Liver (tissue), 9 donors: ENCODE measurements around the gene LRGUK. TPM values are rescaled to one million over a fixed set of nuclear protein-coding genes. Genes with fewer than 3 reads are reported as not detected.

ENCODE experiments used
- DNase-seq: peaks from one replicate; pipeline ENCODE4 v3.0.0-alpha.2; 2017; ENCODE audit warnings: low spot score
- H3K27ac ChIP-seq, 2 donors: one replicate each; pipeline ENCODE4 v1.7.0; 2013; ENCODE audit warnings: inconsistent platforms in 2 of 2, low read length in 2 of 2, control low read depth in 1 of 2, low read depth in 1 of 2, mild to moderate bottlenecking in 1 of 2
- H3K27me3 ChIP-seq, 4 donors: one replicate each; pipeline versions ENCODE4 v1.6.1 to v1.7.0; 2013; ENCODE audit warnings: low read length in 3 of 4, inconsistent platforms in 1 of 4, mild to moderate bottlenecking in 1 of 4, moderate library complexity in 1 of 4; ENCODE audit not compliant: control insufficient read depth in 4 of 4, insufficient read depth in 4 of 4
- H3K36me3 ChIP-seq, 4 donors: one replicate each; pipeline versions ENCODE4 v1.6.1 to v1.7.0; 2013; ENCODE audit warnings: low read length in 3 of 4, mild to moderate bottlenecking in 3 of 4, low read depth in 1 of 4, moderate library complexity in 1 of 4; ENCODE audit not compliant: control insufficient read depth in 4 of 4, insufficient read depth in 3 of 4
- H3K4me1 ChIP-seq, 4 donors: one replicate each; pipeline versions ENCODE4 v1.6.1 to v1.7.0; 2013; ENCODE audit warnings: low read length in 3 of 4, mild to moderate bottlenecking in 3 of 4, moderate library complexity in 1 of 4; ENCODE audit not compliant: control insufficient read depth in 4 of 4, insufficient read depth in 4 of 4
- H3K4me3 ChIP-seq, 3 donors: one replicate each; pipeline versions ENCODE4 v1.6.1 to v1.7.0; 2013; ENCODE audit warnings: low read length in 3 of 3, control low read depth in 1 of 3, low read depth in 1 of 3, mild to moderate bottlenecking in 1 of 3
- H3K9ac ChIP-seq, 2 donors: one replicate each; pipeline ENCODE4 v1.7.0; 2013; ENCODE audit warnings: low read length in 2 of 2, mild to moderate bottlenecking in 2 of 2, moderate library complexity in 2 of 2, control low read depth in 1 of 2, low read depth in 1 of 2
- H3K9me3 ChIP-seq, 4 donors: one replicate each; pipeline versions ENCODE4 v1.6.1 to v1.7.0; 2013; ENCODE audit warnings: low read length in 3 of 4; ENCODE audit not compliant: control insufficient read depth in 4 of 4
- EGR1 ChIP-seq, 2 donors: IDR thresholded peaks; 2 replicates each; pipeline ENCODE4 v1.6.1; 2016 to 2018; ENCODE audit warnings: antibody characterized with exemption in 2 of 2, low read depth in 2 of 2
- FOXA1 ChIP-seq: IDR thresholded peaks from 2 replicates; pipeline ENCODE4 v1.6.1; 2016; ENCODE audit warnings: antibody characterized with exemption
- FOXA2 ChIP-seq: IDR thresholded peaks from 2 replicates; pipeline ENCODE4 v1.6.1; 2016; ENCODE audit warnings: antibody characterized with exemption
- GABPA ChIP-seq, 2 donors: IDR thresholded peaks in 1 of 2; conservative IDR thresholded peaks in 1 of 2; 2 replicates each; pipeline ENCODE4 v1.6.1; 2016; ENCODE audit warnings: antibody characterized with exemption in 2 of 2, mild to moderate bottlenecking in 1 of 2, moderate library complexity in 1 of 2
- HNF4A ChIP-seq, 2 donors: conservative IDR thresholded peaks; 2 replicates each; pipeline ENCODE4 v1.6.1; 2016; ENCODE audit warnings: antibody characterized with exemption in 2 of 2, mild to moderate bottlenecking in 2 of 2
- NR2F2 ChIP-seq: IDR thresholded peaks from 2 replicates; pipeline ENCODE4 v1.6.1; 2016; ENCODE audit warnings: antibody characterized with exemption
- RAD21 ChIP-seq, 2 donors: IDR thresholded peaks; 2 replicates each; pipeline ENCODE4 v1.6.1; 2016; ENCODE audit warnings: antibody characterized with exemption in 2 of 2, mild to moderate bottlenecking in 2 of 2
- RXRA ChIP-seq, 2 donors: IDR thresholded peaks; 2 replicates each; pipeline ENCODE4 v1.6.1; 2017 to 2018; ENCODE audit warnings: antibody characterized with exemption in 2 of 2, mild to moderate bottlenecking in 1 of 2
- SP1 ChIP-seq: IDR thresholded peaks from 2 replicates; pipeline ENCODE4 v1.6.1; 2018; ENCODE audit warnings: antibody characterized with exemption, mild to moderate bottlenecking
- TAF1 ChIP-seq: conservative IDR thresholded peaks from 2 replicates; pipeline ENCODE4 v1.6.1; 2016; ENCODE audit warnings: antibody characterized with exemption, mild to moderate bottlenecking
- WGBS: extraction: QIAGEN DNeasy Blood & Tissue Kit; methylation state at CpG from one replicate; pipeline ENCODE4 v1.1.7; 2013; 5-methylcytosine and 5-hydroxymethylcytosine counted together
- polyA plus RNA-seq, 2 donors: library from polyadenylated mRNA; stranded (reverse) in 1 of 2; unstranded in 1 of 2; fragments of 200-250 nt in 1 of 2; fragments of >200 nt in 1 of 2; fragmentation: Nextera tagmentation in 1 of 2; extraction: Ambion mirVana in 1 of 2; gene quantifications; one replicate each; pipeline versions ENCODE4 v1.2.1 to v1.2.3, GENCODE V29; 2013 to 2015
- total RNA-seq, 2 donors: library from RNA; depleted of rRNA; stranded (reverse); fragments of >200 nt; gene quantifications; one replicate each; pipeline ENCODE4 v1.2.3, GENCODE V29; 2014
- TF ChIP-seq, protein P1 (sequence below): fragments of 150-350 bp; IDR thresholded peaks from 2 replicates; pipeline ENCODE4 v1.5.1; 2017; ENCODE audit warnings: improper control_type of control experiment, low read depth, low read length; ENCODE audit not compliant: missing input control
- TF ChIP-seq, protein P2 (sequence below): IDR thresholded peaks from 2 replicates; pipeline ENCODE4 v1.6.1; 2016; ENCODE audit warnings: antibody characterized with exemption
- TF ChIP-seq, protein P3 (sequence below): IDR thresholded peaks from 2 replicates; pipeline ENCODE4 v1.6.1; 2016; ENCODE audit warnings: antibody characterized with exemption
- donor health status: healthy.
- donor health status: healthy.
- donor health status: healthy.
- donor health status: healthy.
- donor health status: healthy.

Gene LRGUK
- total and polyA plus RNA-seq, 4 donors, result 0.03 to 0.50 (median 0.12) TPM

DNA sequence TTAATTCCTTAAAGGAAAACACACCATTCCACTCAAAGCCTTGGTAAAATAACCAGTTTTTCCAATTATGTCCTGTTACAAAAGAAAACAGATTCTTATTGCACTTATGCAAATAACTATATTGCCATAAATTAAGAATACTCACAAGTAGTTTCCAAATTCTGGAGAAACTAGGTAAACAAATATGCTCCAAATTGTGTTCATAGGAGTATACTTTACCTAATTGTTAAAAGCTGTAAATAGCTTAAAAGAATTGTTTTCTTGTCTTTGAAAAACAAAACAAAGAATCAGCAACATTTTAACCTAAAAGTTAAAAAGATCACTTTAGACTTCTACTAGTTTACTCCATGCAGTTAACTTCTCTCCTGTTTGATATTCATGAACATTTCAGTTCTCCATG lies 38.9 kb upstream of the LRGUK start:
- H3K4me1 ChIP-seq, result no peaks in the 10 kb centered on the region
- no peak for TF ChIP-seq FOXA2
- TF ChIP-seq, protein P1, sequence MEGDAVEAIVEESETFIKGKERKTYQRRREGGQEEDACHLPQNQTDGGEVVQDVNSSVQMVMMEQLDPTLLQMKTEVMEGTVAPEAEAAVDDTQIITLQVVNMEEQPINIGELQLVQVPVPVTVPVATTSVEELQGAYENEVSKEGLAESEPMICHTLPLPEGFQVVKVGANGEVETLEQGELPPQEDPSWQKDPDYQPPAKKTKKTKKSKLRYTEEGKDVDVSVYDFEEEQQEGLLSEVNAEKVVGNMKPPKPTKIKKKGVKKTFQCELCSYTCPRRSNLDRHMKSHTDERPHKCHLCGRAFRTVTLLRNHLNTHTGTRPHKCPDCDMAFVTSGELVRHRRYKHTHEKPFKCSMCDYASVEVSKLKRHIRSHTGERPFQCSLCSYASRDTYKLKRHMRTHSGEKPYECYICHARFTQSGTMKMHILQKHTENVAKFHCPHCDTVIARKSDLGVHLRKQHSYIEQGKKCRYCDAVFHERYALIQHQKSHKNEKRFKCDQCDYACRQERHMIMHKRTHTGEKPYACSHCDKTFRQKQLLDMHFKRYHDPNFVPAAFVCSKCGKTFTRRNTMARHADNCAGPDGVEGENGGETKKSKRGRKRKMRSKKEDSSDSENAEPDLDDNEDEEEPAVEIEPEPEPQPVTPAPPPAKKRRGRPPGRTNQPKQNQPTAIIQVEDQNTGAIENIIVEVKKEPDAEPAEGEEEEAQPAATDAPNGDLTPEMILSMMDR, result no peak
- H3K9ac ChIP-seq, result no peak overlapping the region

DNA sequence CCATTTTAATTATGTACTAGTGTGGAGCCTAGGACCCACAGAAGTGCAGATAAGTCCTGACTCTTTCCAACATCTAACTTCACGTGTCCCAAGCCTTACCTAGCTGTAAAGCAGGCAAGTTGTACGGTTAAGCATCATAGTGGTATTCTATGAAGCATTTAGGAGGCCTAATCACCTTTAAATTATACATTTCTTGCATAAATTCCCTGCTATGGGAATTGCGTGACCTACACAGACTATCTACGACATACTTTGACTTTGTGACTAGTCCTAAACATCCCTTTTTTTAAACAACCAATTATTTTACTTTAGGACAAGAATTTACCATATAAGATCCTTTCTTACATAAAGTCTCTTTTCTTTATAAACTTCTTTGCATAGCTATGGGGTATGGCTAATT lies 37.7 kb upstream of the LRGUK start:
- H3K9ac ChIP-seq, result no peak overlapping the region
- peaks cover 0 to 3% (median under 1%) of the 10 kb centered on the region in 4 donors for H3K9me3 ChIP-seq
- H3K27me3 ChIP-seq, result no peaks in the 10 kb centered on the region
- no peak overlapping the region for H3K4me3 ChIP-seq
- H3K27ac ChIP-seq, result no peak overlapping the region
- WGBS, result 80% methylated on average over 4 of the region's 4 CpGs
- TF ChIP-seq RAD21 (IDR thresholded peaks at IDR 0.05) (no peak), SP1 (no peak), RXRA (IDR thresholded peaks at IDR 0.05) (no peak), HNF4A (conservative IDR thresholded peaks at IDR 0.05) (no peak), EGR1 (IDR thresholded peaks at IDR 0.05; ENCODE audit: low read depth in 2 of 2) (no peak), FOXA2 (no peak), TAF1 (no peak), GABPA (IDR thresholded peaks at IDR 0.05 in 1 of 2, conservative IDR thresholded peaks at IDR 0.05 in 1 of 2) (no peak), NR2F2 (no peak)
- TF ChIP-seq, protein P1, result no peak
- TF ChIP-seq, protein P2, sequence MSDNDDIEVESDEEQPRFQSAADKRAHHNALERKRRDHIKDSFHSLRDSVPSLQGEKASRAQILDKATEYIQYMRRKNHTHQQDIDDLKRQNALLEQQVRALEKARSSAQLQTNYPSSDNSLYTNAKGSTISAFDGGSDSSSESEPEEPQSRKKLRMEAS, result no peak
- H3K4me1 ChIP-seq, result no peaks in the 10 kb centered on the region
- no peak for DNase-seq
- H3K36me3 ChIP-seq, result no peaks in the 10 kb centered on the region

More for the DNA sequence above, 38.9 kb upstream of the LRGUK start:
- no peak overlapping the region for H3K27ac ChIP-seq
- H3K9me3 ChIP-seq, result peaks cover 0 to 3% (median under 1%) of the 10 kb centered on the region in 4 donors
- H3K36me3 ChIP-seq, result no peaks in the 10 kb centered on the region
- no peaks in the 10 kb centered on the region for H3K27me3 ChIP-seq
- no peak for DNase-seq
- no peak overlapping the region for H3K4me3 ChIP-seq

DNA sequence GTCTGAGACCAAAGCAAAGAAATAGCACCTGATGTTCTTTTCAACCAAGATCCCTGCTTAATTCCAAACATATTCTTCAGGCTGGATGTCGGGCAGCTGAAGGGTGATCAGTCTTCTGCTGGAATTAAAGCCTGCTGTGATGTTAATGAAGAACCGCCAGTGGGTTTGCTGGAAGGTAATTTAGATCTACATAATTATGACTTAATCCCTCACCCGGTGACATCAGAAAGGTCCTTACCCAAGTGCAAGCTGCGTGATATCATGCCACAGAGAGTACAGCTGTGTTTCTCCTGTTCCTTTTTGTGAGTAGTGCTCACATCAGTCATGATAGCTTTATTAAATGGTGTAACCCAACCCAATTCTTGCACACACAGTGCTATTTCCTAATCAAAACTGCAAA lies 29.1 kb upstream of the LRGUK start:
- Histone ChIP-seq H3K9me3 (peaks cover 0 to 2% (median 0%) of the 10 kb centered on the region in 4 donors), H3K27ac (no peak overlapping the region), H3K9ac (no peak overlapping the region), H3K36me3 (no peaks in the 10 kb centered on the region), H3K4me3 (no peak overlapping the region), H3K4me1 (no peaks in the 10 kb centered on the region), H3K27me3 (no peaks in the 10 kb centered on the region)
- DNase-seq, result no peak
- no peak for TF ChIP-seq FOXA2
- TF ChIP-seq, protein P3, sequence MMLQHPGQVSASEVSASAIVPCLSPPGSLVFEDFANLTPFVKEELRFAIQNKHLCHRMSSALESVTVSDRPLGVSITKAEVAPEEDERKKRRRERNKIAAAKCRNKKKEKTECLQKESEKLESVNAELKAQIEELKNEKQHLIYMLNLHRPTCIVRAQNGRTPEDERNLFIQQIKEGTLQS, result no peak
- no peak for TF ChIP-seq GABPA (IDR thresholded peaks at IDR 0.05 in 1 of 2, conservative IDR thresholded peaks at IDR 0.05 in 1 of 2)
- TF ChIP-seq NR2F2, result no peak
- no peak for TF ChIP-seq HNF4A (conservative IDR thresholded peaks at IDR 0.05)
- no peak for TF ChIP-seq TAF1
- TF ChIP-seq FOXA1, result no peak
- WGBS, result 85% methylated on average over 4 of the region's 4 CpGs
